K562 (cell line): ENCODE measurements around the gene SLC48A1. TPM values are rescaled to one million over a fixed set of nuclear protein-coding genes. Genes with fewer than 3 reads are reported as not detected.

Source experiments
- BRD9 ChIP-seq: fragments of 450-650 bp; IDR thresholded peaks from 2 replicates; pipeline ENCODE4 v1.6.1; 2018; ENCODE audit warnings: low read depth; ENCODE audit not compliant: partially characterized antibody
- CREM ChIP-seq: IDR thresholded peaks from 2 replicates; pipeline ENCODE4 v1.6.1; 2014; ENCODE audit warnings: antibody characterized with exemption, low read depth
- CTBP1 ChIP-seq: fragments of 450-650 bp; IDR thresholded peaks from 2 replicates; pipeline ENCODE4 v1.6.1; 2016; ENCODE audit warnings: borderline replicate concordance
- EGR1 ChIP-seq: fragments of 450-650 bp; conservative IDR thresholded peaks from 2 replicates; pipeline ENCODE4 v1.6.1; 2017; ENCODE audit warnings: mild to moderate bottlenecking
- EP300 ChIP-seq: IDR thresholded peaks from 2 replicates; pipeline ENCODE4 v1.6.1; 2012; ENCODE audit warnings: low read length, improper control_type of control experiment
- GATAD2B ChIP-seq: fragments of 450-650 bp; IDR thresholded peaks from 2 replicates; pipeline ENCODE4 v1.6.1; 2017; ENCODE audit warnings: mild to moderate bottlenecking, borderline replicate concordance
- NFATC3 ChIP-seq: fragments of 450-650 bp; IDR thresholded peaks from 2 replicates; pipeline ENCODE4 v1.6.1; 2017; ENCODE audit warnings: mild to moderate bottlenecking
- POLR3G ChIP-seq: IDR thresholded peaks from 2 replicates; pipeline ENCODE4 v1.6.1; 2011; ENCODE audit not compliant: insufficient read length, insufficient replicate concordance; ENCODE audit errors: extremely low read depth
- SETDB1 ChIP-seq: IDR thresholded peaks from one replicate; pipeline ENCODE4 v1.6.1; 2012; ENCODE audit warnings: low read length, control low read depth, inconsistent platforms
- TAF7 ChIP-seq: fragments of 450-650 bp; IDR thresholded peaks from 2 replicates; pipeline ENCODE4 v1.6.1; 2016; ENCODE audit warnings: missing genetic modification characterization, missing compliant biosample characterization
- ZFX ChIP-seq: sonication (generic); formaldehyde crosslinking; IDR thresholded peaks from 2 replicates; pipeline ENCODE4 v1.8.0; 2022; ENCODE audit warnings: mild to moderate bottlenecking, missing genetic modification reagents, moderate library complexity
- ZNF3 ChIP-seq: fragments of 250-450 bp; sonication (Bioruptor Pico); IDR thresholded peaks from 2 replicates; pipeline ENCODE4 v1.5.0; 2021; ENCODE audit warnings: mild to moderate bottlenecking, moderate library complexity
- polyA plus RNA-seq, 8 experiments: library from polyadenylated mRNA; depleted of rRNA in 4 of 8; stranded (reverse) in 5 of 8; unstranded in 3 of 8; fragments of >200 nt; fragmentation: Nextera tagmentation in 2 of 8; fragmentation: Illumina TruSeq in 1 of 8; extraction: Ambion mirVana in 2 of 8; extraction: Trizol in 1 of 8; gene quantifications; 2 replicates each; pipeline versions ENCODE4 v1.2.1 to v1.2.3, GENCODE V29; 2011 to 2014; ENCODE audit warnings: inconsistent platforms in 1 of 8, missing spikeins in 1 of 8
- total RNA-seq, 7 experiments: library from RNA; depleted of rRNA in 6 of 7; stranded (reverse); fragments of >200 nt in 6 of 7; fragmentation: Illumina TruSeq in 2 of 7; extraction: Trizol in 2 of 7; gene quantifications; 2 replicates each; pipeline versions ENCODE4 v1.2.1 to v1.2.3, GENCODE V29; 2011 to 2021; ENCODE audit warnings: low replicate concordance in 1 of 7
- TF ChIP-seq, protein P1 (sequence below): sonication (generic); formaldehyde crosslinking; IDR thresholded peaks from 2 replicates; pipeline ENCODE4 v1.8.0; 2022; ENCODE audit warnings: mild to moderate bottlenecking, missing genetic modification reagents
- TF ChIP-seq, protein P2 (sequence below): IDR thresholded peaks from 2 replicates; pipeline ENCODE4 v1.6.1; 2011; ENCODE audit warnings: borderline replicate concordance, low read depth, mild to moderate bottlenecking, moderate library complexity, low read length; ENCODE audit not compliant: insufficient read depth, poor library complexity, severe bottlenecking
- TF ChIP-seq, protein P3 (sequence below): fragments of 250-450 bp; sonication (Bioruptor Pico); IDR thresholded peaks from 2 replicates; pipeline ENCODE4 v1.8.0; 2021; ENCODE audit warnings: moderate library complexity, mild to moderate bottlenecking, inconsistent platforms
- TF ChIP-seq, protein P4 (sequence below): fragments of 450-650 bp; IDR thresholded peaks from 2 replicates; pipeline ENCODE4 v1.7.0; 2016; ENCODE audit warnings: borderline replicate concordance
- TF ChIP-seq, protein P5 (sequence below): fragments of 250-450 bp; sonication (Bioruptor Pico); IDR thresholded peaks from 2 replicates; pipeline ENCODE4 v1.5.0; 2021; ENCODE audit warnings: mild to moderate bottlenecking, moderate library complexity

SLC48A1 gene
- total and polyA plus RNA-seq, 9 of the 15 experiments (the other 6 are each of a cell fraction or from before 2014, with no cell fraction given): 10.7 to 37.5 (median 18.7) TPM

DNA sequence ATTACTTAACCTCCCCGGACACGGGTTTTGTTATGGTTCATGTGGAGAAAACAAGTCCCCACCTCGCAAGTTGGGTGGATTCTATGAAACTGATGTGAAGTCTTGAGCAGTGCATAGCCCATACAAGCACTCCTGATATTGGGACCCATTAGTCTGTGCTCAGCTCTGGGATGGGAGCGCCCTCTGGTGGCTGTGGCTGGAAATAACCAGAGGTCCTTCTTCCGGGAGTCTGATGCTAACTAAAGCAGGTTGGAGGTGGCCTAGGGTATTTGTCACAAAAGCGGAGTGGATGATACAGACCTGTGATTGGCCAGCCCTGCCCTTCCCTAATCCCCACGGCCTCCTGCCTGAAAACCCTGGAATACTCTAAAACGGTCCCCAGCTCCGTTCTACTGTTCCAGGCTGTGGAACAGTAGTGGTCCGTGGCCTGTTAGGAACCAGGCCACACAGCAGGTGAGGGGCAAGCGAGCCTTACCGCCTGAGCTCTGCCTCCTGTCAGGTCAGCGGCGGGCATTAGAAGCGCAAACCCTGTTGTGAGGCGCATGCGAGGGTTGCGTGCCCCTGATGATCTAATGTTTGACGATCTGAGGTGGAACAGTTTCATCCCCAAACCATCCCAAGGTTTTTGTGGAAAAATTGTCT lies 6.4 kb downstream of the SLC48A1 start (continued):
- TF ChIP-seq, protein P1, sequence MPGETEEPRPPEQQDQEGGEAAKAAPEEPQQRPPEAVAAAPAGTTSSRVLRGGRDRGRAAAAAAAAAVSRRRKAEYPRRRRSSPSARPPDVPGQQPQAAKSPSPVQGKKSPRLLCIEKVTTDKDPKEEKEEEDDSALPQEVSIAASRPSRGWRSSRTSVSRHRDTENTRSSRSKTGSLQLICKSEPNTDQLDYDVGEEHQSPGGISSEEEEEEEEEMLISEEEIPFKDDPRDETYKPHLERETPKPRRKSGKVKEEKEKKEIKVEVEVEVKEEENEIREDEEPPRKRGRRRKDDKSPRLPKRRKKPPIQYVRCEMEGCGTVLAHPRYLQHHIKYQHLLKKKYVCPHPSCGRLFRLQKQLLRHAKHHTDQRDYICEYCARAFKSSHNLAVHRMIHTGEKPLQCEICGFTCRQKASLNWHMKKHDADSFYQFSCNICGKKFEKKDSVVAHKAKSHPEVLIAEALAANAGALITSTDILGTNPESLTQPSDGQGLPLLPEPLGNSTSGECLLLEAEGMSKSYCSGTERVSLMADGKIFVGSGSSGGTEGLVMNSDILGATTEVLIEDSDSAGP (CRISPR knock-in tag): 0 out of 2 replicates have a peak, but pooled peaks have one; percentile 20
- TF ChIP-seq, protein P2, sequence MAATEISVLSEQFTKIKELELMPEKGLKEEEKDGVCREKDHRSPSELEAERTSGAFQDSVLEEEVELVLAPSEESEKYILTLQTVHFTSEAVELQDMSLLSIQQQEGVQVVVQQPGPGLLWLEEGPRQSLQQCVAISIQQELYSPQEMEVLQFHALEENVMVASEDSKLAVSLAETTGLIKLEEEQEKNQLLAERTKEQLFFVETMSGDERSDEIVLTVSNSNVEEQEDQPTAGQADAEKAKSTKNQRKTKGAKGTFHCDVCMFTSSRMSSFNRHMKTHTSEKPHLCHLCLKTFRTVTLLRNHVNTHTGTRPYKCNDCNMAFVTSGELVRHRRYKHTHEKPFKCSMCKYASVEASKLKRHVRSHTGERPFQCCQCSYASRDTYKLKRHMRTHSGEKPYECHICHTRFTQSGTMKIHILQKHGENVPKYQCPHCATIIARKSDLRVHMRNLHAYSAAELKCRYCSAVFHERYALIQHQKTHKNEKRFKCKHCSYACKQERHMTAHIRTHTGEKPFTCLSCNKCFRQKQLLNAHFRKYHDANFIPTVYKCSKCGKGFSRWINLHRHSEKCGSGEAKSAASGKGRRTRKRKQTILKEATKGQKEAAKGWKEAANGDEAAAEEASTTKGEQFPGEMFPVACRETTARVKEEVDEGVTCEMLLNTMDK: peak; percentile 85
- no peak for TF ChIP-seq BRD9
- no peak for TF ChIP-seq NFATC3
- no peak for TF ChIP-seq GATAD2B
- TF ChIP-seq, protein P3, sequence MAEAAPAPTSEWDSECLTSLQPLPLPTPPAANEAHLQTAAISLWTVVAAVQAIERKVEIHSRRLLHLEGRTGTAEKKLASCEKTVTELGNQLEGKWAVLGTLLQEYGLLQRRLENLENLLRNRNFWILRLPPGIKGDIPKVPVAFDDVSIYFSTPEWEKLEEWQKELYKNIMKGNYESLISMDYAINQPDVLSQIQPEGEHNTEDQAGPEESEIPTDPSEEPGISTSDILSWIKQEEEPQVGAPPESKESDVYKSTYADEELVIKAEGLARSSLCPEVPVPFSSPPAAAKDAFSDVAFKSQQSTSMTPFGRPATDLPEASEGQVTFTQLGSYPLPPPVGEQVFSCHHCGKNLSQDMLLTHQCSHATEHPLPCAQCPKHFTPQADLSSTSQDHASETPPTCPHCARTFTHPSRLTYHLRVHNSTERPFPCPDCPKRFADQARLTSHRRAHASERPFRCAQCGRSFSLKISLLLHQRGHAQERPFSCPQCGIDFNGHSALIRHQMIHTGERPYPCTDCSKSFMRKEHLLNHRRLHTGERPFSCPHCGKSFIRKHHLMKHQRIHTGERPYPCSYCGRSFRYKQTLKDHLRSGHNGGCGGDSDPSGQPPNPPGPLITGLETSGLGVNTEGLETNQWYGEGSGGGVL: no peak
- TF ChIP-seq ZNF3 (CRISPR knock-in tag): no peak
- TF ChIP-seq, protein P4, sequence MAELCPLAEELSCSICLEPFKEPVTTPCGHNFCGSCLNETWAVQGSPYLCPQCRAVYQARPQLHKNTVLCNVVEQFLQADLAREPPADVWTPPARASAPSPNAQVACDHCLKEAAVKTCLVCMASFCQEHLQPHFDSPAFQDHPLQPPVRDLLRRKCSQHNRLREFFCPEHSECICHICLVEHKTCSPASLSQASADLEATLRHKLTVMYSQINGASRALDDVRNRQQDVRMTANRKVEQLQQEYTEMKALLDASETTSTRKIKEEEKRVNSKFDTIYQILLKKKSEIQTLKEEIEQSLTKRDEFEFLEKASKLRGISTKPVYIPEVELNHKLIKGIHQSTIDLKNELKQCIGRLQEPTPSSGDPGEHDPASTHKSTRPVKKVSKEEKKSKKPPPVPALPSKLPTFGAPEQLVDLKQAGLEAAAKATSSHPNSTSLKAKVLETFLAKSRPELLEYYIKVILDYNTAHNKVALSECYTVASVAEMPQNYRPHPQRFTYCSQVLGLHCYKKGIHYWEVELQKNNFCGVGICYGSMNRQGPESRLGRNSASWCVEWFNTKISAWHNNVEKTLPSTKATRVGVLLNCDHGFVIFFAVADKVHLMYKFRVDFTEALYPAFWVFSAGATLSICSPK: no peak
- TF ChIP-seq CREM: 0 out of 2 replicates have a peak, but pooled peaks have one; percentile 31
- TF ChIP-seq, protein P5, sequence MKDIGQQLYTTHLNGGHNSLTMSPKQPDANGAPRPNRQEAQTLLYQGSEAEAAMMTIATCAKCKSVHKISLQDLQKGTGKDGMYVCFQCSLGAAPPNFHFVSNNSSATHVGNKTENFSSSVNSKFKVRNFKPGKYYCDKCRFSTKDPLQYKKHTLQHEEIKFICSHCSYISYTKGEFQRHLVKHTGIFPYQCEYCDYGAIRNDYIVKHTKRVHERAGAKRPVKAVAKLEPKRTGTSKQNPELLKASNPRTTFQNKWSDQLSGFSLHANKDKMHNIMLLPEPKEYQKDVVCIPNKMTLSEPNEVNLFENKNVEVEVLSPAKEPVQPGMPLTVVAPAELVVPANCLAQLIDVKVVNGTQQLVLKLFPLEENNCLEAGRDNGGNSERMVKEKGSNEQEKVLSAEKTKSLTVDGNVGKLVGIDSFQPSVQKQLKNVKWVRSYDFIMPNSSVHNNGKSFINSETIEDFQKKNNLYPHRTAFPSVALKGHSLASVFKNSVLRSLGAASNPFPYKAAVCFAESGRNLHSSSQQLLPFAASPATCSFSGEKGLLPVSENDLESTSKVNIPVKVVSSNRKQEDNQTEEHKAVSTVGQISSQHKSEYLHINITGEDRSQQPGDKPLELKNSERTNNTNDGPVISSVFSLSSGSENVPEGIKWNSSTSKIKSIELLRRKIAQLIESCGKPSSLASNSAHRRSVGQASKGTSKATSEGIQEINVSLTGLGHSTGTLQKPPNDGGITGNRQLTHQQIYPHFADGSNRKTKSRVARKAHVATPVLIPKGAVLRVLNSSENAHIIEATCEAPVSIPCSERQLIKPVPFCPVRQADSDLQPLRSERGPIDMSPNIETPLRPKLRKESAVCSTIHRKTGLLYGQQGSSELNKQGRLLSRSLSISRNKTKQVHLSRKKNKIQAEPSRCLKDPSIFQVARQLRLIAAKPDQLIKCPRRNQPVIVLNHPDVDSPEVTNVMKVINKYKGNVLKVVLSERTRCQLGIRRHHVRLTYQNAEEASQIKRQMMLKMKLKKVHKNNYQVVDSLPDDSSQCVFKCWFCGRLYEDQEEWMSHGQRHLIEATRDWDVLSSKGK (CRISPR knock-in tag): no peak
- TF ChIP-seq EGR1: no peak
- no peak for TF ChIP-seq ZFX (CRISPR knock-in tag)
- no peak for TF ChIP-seq SETDB1
- TF ChIP-seq POLR3G: no peak
- TF ChIP-seq CTBP1: 0 out of 2 replicates have a peak, but pooled peaks have one; percentile 49
- peak; percentile 13; the same call in 1 of the 2 replicates for TF ChIP-seq EP300
- no peak for TF ChIP-seq TAF7 (tag)
